IMR-90 (cell line): ENCODE results near the gene CEP128.

ENCODE experiments used
- BHLHE40 ChIP-seq: fragments of 150-350 bp; IDR thresholded peaks from 2 replicates; pipeline ENCODE4 v1.6.1; 2016; ENCODE audit warnings: mild to moderate bottlenecking, low read depth, low read length
- CEBPB ChIP-seq: IDR thresholded peaks from 2 replicates; pipeline ENCODE4 v1.6.1; 2012; ENCODE audit warnings: low read depth, low read length, improper control_type of control experiment
- CHD1 ChIP-seq: IDR thresholded peaks from 2 replicates; pipeline ENCODE4 v1.6.1; 2012; ENCODE audit warnings: low read depth, low read length, improper control_type of control experiment
- FOS ChIP-seq: fragments of 150-350 bp; IDR thresholded peaks from 2 replicates; pipeline ENCODE4 v1.6.1; 2016; ENCODE audit warnings: low read depth, low read length
- MAFK ChIP-seq: IDR thresholded peaks from 2 replicates; pipeline ENCODE4 v1.6.1; 2012; ENCODE audit warnings: low read depth, low read length, improper control_type of control experiment
- MXI1 ChIP-seq: IDR thresholded peaks from 2 replicates; pipeline ENCODE4 v1.6.1; 2012; ENCODE audit warnings: low read depth, mild to moderate bottlenecking, low read length, moderate library complexity, borderline replicate concordance
- POLR2A ChIP-seq: IDR thresholded peaks from 2 replicates; pipeline ENCODE4 v1.6.1; 2012; ENCODE audit warnings: mild to moderate bottlenecking, low read depth, low read length
- RAD21 ChIP-seq: IDR thresholded peaks from 2 replicates; pipeline ENCODE4 v1.6.1; 2012; ENCODE audit warnings: low read length, improper control_type of control experiment
- RCOR1 ChIP-seq: IDR thresholded peaks from 2 replicates; pipeline ENCODE4 v1.6.1; 2012; ENCODE audit warnings: mild to moderate bottlenecking, low read length, improper control_type of control experiment; ENCODE audit not compliant: insufficient replicate concordance
- RFX5 ChIP-seq: IDR thresholded peaks from 2 replicates; pipeline ENCODE4 v1.8.0; 2012; ENCODE audit warnings: low read depth, mild to moderate bottlenecking, low read length, moderate library complexity
- SMC3 ChIP-seq: fragments of 150-350 bp; IDR thresholded peaks from 2 replicates; pipeline ENCODE4 v1.6.1; 2016; ENCODE audit warnings: low read depth, mild to moderate bottlenecking, antibody characterized with exemption, low read length, moderate library complexity
- TF ChIP-seq, protein P1 (sequence below): conservative IDR thresholded peaks from 2 replicates; pipeline ENCODE4 v1.5.1; 2012; ENCODE audit warnings: mild to moderate bottlenecking, low read depth, low read length, improper control_type of control experiment
- TF ChIP-seq, protein P2 (sequence below): fragments of 150-350 bp; IDR thresholded peaks from 2 replicates; pipeline ENCODE4 v1.6.1; 2016; ENCODE audit warnings: low read depth, mild to moderate bottlenecking, low read length, moderate library complexity, borderline replicate concordance

DNA sequence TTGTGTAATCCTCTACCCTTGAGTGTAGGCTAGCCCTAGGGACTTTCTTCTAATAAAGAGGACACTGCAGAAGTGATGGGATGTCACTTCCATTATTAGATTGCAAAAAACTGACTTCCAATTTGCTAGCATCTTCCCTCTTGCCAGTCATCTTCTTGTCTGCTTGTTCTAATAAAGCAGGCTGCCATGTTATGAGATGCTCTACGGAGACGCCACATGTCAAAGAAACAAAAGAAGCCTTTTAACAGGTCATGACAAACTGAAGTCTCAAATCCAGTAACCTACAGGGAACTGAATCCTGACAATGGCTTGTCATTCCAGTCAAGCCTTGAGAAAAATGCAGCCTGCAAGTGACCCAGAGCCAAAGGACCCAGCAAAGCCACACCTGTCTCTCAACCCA lies 76.0 kb downstream of the CEP128 start:
- TF ChIP-seq POLR2A (no peak), RCOR1 (no peak), MXI1 (no peak), CEBPB (no peak), RFX5 (no peak), SMC3 (no peak), FOS (no peak), MAFK (no peak), CHD1 (no peak), RAD21 (no peak), BHLHE40 (no peak)
- TF ChIP-seq, protein P1, sequence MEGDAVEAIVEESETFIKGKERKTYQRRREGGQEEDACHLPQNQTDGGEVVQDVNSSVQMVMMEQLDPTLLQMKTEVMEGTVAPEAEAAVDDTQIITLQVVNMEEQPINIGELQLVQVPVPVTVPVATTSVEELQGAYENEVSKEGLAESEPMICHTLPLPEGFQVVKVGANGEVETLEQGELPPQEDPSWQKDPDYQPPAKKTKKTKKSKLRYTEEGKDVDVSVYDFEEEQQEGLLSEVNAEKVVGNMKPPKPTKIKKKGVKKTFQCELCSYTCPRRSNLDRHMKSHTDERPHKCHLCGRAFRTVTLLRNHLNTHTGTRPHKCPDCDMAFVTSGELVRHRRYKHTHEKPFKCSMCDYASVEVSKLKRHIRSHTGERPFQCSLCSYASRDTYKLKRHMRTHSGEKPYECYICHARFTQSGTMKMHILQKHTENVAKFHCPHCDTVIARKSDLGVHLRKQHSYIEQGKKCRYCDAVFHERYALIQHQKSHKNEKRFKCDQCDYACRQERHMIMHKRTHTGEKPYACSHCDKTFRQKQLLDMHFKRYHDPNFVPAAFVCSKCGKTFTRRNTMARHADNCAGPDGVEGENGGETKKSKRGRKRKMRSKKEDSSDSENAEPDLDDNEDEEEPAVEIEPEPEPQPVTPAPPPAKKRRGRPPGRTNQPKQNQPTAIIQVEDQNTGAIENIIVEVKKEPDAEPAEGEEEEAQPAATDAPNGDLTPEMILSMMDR, result no peak
- TF ChIP-seq, protein P2, sequence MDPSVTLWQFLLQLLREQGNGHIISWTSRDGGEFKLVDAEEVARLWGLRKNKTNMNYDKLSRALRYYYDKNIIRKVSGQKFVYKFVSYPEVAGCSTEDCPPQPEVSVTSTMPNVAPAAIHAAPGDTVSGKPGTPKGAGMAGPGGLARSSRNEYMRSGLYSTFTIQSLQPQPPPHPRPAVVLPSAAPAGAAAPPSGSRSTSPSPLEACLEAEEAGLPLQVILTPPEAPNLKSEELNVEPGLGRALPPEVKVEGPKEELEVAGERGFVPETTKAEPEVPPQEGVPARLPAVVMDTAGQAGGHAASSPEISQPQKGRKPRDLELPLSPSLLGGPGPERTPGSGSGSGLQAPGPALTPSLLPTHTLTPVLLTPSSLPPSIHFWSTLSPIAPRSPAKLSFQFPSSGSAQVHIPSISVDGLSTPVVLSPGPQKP, result no peak
